HG02840 (cell line): ENCODE results near the gene CTNNA1.

ENCODE experiments used
- ATAC-seq: cut with Tn5 transposase; IDR thresholded peaks from one replicate; pipeline ENCODE4 v1.9.1; 2021; ENCODE audit warnings: mild to moderate bottlenecking, moderate library complexity, moderate number of reproducible peaks; ENCODE audit not compliant: unreplicated experiment, low FRiP score

CTNNA1 gene

DNA sequence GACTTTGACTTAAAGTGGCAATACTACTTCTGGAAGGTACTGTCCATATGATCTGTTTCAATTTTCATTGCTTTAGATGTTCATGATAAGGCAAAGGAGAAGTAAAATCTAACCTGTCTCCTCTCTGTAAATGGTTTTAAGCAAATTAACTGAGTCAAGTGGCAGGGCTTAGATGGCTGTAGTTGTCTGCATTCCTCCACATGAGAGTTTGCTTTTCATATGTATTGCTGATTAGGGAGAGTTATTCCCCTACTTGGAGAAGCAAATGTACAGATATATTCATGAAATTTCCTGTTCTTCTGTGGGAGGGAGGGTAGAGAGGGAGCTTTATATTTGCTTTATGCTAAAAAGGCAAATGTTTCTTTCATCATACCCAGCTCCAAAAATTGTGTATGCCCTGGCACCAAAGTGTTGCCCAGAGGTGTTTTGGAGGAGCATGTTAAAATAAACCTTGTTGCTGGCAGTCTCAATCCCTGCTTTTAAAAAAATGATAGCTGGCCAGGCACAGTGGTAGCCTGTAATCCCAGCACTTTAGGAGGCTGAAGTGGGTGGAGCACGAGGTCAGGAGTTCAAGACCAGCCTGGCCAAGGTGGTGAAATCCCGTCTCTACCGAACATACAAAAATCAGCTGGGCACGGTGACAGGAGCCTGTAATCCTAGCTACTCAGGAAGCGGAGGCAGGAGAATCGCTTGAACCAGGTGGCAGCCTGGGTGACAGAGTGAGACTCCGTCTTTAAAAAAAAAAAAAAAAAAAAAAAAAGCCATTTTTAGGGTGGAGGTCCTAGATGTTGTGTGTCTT, 125.4 kb downstream of the CTNNA1 start:
- ATAC-seq = no peak

DNA sequence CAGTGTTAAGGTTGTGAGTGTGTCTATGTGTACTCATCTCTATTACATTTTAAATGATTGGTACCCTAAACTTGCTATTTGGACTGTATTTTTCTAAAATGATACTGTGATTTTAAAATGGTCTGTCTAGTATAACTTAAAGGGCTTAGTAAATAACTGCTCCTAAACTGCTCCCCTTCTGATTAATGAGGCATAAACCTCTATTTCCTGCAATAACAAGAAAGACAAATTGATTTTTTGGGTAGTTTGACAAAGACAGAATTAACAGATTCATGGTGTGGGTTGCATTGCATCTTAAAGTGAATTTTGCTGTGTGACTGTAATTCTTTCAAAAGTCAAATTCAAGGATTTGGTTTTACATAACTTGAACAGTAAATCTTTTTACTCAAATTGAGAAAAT, 130.0 kb downstream of the CTNNA1 start:
- no peak for ATAC-seq

DNA sequence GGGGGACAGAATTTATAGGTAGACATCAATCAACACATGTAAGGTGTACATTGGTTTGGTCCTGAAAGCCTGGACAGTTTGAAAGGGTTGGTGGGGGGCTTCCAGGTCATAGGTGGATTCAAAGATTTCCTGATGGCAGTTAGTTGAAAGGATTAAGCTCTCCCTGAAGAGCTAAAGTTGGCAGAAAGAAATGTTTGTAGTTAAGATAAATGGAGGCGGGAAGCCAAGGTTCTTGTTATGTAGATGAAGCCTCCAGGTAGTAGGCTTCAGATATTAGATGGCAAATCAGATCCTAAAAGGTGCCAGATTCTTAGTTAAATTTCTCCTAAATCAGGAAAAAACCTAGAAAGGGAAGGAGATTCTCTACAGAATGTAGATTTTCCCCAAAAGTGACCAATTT, 130.9 kb downstream of the CTNNA1 start:
- ATAC-seq = no peak

DNA sequence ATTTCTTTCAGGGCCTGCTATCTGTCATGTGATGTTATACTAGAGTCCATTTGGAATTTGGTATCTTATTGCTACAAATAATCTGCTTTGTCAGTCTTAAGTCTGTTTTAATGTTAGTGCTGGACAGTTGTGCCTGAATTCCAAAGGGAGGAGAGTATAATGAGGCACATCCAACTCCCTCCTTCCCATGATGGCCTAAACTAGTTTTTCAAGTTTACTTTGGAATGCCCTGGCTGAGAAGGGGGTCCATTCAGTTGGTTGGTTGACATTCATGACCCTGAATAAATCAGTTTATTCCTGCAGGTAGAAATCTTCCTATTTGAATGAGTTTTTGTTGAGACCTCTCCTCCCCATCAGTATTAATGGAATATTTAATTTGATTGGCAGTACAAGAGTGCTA, 131.3 kb downstream of the CTNNA1 start:
- no peak for ATAC-seq

DNA sequence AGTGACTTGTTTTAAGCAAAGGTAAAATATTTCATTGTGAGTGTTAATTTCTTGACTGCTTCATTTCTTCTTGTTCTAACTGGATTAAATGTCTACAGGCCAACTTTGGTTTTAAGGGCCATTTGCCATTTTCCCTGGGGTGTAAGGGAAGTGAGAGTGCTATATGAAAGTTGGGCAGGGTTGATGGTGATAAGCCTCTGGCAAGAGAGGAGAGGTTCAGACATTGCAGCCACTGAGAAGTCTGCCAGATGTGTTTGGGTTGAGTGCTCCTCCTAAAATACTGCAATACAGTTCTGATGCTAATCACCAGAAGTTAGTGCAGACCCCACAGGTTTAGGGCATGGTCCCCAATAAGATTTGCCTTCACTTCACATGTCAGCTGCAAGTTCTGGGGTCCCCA, 136.8 kb downstream of the CTNNA1 start:
- ATAC-seq = no peak

DNA sequence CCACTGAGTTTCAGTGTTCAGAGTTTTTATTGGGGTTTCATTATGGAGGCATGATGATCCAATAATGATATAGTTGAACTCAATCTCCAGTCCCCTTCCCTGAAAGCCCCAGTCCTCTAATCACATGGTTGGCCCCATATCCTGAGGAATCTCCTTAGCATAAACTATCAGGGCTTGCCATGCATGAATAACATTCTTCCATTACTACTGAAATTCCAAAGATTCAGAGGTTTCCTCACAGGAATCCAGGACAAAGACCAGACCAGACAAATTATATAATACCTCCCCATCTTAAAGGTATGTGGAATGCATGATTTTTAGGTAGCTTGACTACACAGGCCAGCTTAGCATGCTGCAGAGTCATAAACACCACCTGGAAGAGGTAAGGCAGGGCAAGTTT, 137.4 kb downstream of the CTNNA1 start:
- ATAC-seq = no peak

DNA sequence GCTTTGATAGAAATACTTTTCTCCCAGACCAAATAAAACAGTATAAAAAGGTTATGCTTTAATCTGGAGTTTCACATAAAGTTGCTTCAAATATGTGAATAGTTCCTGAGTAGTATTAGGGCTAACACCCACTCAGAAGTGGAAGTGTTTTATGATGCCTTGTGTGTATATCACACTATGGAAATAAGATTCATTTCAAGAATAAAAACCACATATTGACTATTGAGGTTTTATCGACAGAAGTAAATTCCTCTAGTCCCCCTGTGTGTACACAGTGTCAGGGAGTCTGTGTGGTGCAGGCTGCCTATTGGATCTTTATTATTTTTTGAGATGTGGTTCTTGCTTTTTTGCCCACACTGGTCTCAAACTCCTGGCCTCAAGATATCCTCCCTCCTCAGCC, 142.7 kb downstream of the CTNNA1 start:
- no peak for ATAC-seq

DNA sequence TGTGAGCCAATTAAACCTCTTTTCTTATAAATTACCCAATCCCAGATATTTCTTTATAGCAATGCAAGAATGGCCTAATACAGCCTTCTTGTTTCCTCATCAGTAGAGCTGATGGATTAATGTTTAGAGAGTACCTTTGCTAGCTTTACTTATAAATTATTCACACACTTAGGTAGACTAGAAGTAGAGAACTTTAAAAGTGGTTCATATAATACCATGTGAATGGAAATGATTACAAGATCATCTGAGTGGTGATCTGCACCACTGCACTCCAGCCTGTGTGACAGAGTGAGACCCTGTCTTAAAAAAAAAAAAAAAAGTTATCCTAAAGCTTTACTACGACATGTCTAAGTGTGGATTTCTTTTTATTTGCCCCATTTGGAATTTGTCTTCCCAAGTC, 145.1 kb downstream of the CTNNA1 start:
- no peak for ATAC-seq

DNA sequence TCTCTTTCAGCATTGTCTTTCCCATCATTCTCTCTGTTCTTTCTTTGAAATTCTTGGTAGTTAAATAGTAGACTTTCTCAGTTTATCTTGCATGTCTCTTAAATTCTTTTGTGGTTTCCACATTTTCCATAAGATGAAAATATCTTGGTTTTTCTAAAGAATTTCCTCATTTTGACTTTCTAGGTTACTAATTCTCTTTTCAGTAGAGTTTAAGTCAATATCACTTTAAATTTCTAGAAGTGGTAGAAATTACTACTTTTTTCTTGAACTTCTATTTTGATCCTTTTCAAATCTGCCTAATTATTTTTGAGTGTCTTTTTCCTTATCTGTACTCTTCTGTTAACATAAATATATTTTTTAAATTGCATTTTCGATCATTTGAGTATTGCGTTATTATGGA, 145.5 kb downstream of the CTNNA1 start:
- no peak for ATAC-seq

DNA sequence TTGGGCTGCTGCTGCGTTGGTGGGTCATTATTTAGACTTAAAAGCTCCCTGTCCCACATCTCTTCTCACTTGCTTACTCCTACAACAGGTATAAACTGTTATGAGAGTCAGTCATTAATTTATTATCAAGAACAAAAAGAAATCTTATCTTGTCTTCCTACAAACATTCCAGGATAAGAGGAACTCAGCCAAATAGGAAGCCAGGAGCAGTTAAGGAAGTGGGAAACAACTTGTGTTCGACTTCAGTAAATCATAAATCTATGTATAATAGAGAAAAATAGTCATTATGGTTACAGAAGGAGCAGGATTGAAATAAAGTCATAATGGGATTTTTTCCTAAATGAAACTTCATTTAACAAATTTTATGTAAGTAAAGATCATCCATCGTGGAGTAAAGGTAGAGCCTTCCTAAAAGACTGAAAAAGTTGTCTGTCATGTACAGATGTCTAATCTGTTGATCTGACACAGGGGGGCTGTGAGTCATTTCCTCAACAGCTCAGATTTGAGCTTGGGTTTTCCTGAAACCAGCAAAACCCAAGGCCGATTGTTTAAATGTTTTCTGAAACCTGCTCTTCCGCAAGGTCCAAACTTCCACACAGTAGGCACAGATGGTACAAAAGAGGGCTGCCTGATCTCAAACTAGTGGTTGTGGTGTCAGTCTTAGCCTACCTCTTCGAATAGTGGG, 147.2 kb downstream of the CTNNA1 start:
- no peak for ATAC-seq

DNA sequence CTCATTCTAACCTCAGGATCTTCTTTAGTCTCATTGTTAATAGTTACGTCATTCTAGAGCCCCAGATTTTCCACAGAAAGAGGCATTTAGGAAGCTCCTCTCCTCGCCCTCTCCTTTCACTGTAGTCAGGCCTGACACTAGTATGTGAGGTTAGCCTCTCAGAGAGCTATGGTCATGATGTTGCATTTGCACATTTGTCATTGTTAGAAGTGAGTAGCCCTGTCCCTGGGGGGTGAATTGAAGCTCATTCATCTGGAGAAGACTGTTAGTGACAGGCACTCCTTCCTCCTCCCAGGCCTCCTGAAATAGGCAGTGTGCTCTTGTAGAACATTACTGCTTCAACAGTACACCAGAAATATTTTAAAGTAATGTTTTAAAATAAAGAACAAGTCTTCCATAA, 148.5 kb downstream of the CTNNA1 start:
- ATAC-seq = no peak

DNA sequence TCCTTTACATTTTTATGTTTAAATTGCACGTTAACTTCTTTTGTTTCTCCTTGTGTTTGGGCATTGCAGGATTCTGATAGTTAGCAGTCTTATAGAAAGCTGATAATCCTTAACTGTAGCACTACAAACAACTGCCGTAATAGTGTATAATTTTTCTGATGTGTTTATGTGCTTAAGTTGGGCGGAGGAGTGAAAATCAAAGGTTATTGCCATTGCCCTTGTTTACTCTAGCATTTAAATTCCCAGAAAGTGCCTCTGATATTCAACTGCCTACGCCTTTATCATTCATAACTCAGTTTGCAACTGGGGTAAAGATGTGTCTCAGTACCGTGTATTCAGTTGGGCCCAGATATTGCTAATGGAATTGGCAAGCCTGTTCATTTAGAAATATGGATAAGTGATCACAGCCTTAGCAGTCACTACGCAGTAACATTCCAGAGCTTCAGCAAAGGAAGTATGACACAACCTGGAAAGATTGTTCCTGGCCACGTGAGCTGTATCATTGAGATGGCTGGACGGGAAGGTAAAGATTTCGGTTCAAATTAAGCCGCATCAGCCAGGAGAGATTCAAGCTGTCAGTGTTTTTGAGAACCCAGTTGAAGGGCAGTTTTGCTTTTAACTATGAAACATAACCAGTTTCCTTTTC, 150.0 kb downstream of the CTNNA1 start:
- ATAC-seq = no peak

DNA sequence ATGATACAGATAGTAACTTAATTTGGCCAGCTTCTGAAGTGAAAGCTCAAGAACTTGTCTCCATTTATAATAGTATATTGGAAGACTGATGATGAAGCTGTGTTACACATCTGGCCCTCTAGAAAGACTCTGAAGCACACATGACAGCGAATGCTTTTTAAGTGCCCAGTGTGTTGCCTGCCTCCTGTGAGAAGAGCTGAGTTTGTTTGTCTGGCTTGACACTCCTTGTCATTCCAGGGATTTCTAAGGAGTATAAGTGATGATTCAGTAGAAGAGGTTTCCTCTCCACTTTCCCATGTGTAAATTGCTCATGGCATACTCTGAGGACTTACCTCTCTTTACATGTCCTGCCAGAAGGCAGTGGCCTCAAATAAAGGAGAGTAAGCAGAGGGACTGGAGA, 152.3 kb downstream of the CTNNA1 start:
- ATAC-seq = no peak

DNA sequence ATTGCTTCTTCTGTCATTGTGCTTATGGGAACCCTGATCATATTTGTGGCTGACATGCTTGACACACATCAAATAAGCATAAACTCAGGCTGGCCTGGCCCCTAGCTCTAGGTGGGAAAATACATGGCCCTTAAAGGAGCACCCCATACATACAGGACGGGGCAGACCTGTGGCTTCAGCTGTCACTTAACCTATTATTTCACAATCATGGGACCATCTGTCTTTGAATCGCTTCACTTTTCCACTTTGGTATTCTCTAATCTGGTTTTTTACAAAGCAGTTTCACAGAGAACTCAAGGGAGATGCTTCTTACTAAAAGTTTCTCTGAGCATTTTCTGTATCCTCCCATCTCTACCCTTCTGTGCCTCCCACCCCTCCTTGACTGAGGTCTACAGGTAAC, 156.5 kb downstream of the CTNNA1 start:
- no peak for ATAC-seq

DNA sequence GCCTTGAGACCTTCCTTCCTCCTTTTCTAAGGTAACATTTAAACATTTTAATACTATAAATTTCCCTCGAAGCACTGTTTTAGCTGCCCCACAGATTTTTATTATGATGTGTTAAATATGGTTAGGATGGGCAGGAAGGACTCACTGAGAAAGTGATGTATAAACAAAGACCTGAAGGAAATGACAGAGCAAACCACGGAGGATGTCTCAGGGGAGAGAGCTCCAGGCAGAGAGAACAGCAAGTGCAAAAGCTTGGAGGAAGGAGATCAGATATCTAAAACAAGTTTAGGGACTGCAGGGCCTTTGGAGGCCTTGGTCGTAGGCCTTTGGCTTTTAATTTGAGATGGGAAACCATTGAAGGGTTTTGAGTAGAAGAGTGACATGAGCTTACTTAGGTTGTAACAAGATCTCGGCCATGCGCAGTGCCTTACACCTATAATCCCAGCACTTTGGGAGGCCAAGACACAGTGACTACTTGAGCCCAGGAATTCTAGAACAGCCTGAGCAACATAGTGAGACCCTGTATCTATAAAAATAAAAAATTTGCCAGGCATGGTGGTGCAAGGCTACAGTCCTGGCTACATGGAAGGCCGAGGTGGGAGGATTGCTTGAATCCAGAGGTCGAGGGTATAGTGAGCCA, 157.4 kb downstream of the CTNNA1 start:
- no peak for ATAC-seq

DNA sequence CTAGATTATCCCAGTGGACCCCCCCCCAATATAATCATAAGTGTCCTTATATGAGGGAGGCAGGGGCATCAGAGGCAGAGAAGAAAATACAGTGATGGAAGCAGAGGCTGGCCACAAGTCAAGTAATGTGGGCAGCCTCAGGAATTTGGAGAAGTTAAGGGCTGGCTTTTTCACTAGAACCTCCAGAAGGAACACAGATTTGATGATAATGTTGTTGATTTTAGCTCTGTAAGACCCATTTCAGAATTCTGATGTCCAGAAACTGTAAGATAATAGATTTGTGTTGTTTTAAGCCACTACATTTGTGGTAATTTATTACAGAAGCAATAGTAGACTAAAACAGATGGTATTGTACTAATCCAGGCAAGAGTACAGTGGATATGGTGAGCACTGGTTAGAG, 158.2 kb downstream of the CTNNA1 start:
- ATAC-seq = no peak

DNA sequence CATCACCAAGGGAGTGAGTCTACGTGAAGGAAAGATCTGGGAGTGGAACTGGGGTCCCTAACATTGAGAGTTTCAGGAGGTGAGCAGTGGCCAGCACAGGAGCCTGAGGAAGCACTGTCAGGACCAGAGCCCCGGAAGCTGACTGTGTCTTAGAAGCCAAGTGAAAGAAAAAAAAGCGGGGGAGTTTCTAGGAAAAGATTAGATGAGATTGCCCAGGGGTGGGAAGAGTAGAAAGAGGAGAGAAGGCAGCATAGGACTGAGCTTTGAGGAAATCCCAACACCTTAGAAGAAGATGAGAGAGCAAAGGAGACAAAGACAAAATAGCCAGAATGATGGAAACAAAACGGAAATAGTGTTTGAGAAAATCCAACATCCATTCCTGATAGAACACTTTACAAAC, 158.9 kb downstream of the CTNNA1 start:
- no peak for ATAC-seq

DNA sequence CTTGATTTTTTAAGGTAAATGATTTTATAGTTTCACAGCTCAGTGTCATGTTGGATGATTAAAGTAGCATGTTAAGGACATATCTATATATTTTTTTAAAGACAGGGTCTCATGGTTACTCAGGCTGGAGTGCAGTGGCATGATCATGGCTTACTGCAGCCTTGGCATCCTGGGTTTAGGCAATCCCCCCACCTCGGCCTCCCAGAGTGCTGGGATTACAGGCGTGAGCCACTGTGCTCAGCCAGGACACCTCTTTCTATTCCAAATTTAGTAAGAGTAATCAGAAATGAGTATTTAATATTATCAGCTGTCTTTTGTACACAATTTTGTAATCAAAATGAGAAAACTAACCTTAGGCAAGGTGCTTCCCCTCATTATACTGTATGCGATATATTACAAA, 160.5 kb downstream of the CTNNA1 start:
- no peak for ATAC-seq

DNA sequence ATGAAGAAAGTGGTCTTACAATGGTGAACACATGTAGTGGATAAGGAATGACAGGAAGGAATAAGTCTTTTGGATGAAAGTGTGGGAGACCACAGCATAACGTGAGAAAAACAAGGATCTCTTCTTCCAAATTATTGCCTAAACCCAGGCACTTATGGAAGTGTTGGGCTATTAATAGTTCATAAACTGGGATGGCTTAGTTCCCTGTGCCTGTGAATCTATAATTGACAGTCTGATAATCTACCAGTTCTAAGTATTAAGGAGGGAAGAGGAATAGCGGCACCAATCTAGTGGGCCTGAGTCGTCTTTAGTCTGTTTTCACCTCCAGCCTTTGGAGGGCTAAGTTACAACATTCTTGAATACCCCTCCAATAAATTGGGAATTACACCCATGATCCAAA, 161.1 kb downstream of the CTNNA1 start:
- ATAC-seq = no peak

DNA sequence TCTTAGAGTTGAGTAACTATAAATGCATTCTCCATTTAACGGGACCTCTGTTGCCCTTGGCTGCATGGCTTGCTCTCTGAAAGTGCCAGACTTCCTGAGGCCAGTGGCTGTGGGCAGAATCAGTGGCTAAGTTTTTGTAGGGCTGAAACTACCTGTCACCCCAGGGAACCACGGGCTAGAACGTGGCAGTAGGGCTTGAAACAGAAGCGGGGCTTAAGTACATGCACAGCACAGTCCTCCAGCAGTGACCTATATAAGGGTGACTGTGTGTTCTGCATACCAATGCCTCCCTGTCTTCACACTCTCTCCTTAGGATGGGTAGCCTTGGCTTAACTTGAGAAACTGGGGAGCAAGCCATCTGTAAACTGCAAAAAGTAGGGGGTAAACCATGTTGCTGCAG, 165.5 kb downstream of the CTNNA1 start:
- no peak for ATAC-seq

DNA sequence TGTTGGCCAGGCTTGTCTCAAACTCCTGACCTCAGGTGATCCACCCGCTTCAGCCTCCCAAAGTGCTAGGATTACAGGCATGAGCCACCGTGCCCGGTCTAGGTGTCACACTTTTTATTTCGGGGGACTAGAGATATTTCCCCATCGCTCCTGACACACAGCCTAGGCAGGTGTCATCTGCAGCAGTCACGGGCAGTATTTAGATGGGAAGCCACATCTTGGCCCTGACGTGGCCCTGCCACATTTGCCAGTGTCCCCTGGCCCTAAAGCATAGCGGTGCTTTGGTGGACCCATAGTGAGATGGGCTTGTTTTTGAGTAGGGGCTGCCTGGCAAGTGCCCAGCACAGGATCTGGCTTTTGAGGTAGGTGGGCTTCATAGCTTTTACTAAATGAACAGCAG, 167.0 kb downstream of the CTNNA1 start:
- no peak for ATAC-seq
